Measurements from ENCODE around the gene ADK.

GRCh38 chr10:74156919-74157289 lies 5.9 kb downstream of the ADK start:
- TF ChIP-seq POLR2AphosphoS5 (IDR thresholded peaks at IDR 0.05) (no peak), CTCF (IDR thresholded peaks at IDR 0.05) (no peak), EP300 (IDR thresholded peaks at IDR 0.05) (no peak), POLR2A (IDR thresholded peaks at IDR 0.05) (no peak)

All from stomach (tissue), 4 donors.